ENCODE measurements around the gene ZFAND6.
"Not testable (repeated sequence)": the region's sequence is repeated elsewhere in the genome, so short reads cannot be mapped to it uniquely, and the experiment has no call there.

Gene ZFAND6

DNA sequence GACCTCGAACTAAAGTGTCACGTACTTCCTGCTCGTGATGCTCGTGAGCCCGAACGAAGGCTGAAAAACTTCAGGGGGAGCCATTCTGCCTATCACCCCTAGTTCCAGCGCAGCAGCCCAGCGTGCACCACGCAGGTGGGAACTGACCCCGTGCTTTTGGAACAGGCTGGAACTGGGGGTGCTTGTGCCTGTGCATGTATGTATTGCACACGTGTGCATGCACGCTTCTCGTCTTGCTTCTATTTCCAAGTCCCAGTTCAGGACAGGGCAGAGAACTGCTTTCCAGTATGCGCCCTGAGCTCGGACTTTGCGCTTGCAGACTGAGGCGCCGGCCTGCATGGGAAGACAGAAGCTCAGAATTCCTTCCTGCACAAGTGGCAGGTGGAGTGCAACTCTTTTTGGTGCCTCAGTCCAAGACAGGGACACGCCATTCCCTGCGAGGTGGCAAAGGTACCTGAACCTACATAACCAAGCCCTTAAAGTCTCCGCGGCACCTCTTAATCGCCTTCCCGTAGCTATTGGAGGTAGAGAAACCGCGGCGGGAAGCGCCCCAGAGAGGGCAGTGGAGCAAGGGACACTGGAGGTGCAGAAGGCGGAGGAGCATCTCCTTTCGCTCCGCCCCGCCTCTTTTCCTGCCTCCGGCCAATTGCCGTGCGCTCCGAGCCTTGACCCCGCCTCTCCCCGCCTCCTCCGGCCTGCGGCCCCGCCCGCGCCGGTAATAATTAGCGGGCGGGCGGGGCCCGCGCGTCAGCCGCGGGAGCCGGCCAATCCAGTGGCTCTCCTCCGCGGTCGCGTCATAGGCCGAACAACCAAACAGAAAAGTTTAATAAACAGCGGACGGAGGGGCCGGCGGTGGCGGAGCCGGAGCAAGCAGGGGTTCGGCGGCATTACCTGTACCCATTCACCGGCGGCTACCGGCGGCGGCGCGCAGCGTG is at the start of gene ZFAND6:
ZFAND6 (plus strand) TSS at position 826 of the 935 bp plus-strand sequence. CDS start 60,669 bp downstream, outside the sequence.
- Mint-ChIP-seq H3K4me3 (peak within 1 kb of the TSS; percentile 92), H3K27me3 (peaks cover 6% of the 10 kb centered on the region), H3K27ac (peak within 1 kb of the TSS; percentile 96 to 98), H3K9me3 (no peaks in the 10 kb centered on the region), H3K4me1 (peaks cover 65% of the 10 kb centered on the region)
- DNase-seq, result peak; percentile 93 to 94
- peak; percentile 89 for ATAC-seq

DNA sequence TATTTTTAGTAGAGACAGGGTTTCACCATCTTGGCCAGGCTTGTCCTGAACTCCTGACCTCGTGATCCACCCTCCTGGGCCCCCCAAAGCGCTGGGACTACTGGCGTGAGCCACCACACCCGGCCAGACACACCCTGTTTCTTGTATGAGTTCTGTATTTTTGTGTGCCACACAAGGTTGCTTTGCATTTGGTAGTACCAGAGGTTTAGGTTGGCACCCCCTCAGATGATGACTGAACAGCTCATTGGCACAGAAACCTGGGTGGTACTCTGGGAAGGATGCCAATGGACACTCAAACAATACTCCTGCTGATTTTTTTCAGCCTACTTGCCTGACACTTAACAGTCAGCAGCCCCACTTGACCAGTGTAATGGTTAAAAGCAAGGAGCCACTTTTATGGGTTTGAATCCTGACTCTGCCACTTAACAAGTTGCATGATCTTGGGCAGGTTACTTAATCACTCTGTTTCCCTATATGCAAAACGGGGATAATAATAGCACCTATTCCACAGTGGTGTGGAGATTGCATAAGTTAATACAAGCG is 49.3 kb upstream of the ZFAND6 start:
- no peaks in the 10 kb centered on the region for H3K9me3 Mint-ChIP-seq
- no peaks in the 10 kb centered on the region for H3K27me3 Mint-ChIP-seq
- no peaks in the 10 kb centered on the region for H3K4me1 Mint-ChIP-seq
- no peak overlapping the region for H3K4me3 Mint-ChIP-seq
- ATAC-seq (no peak), DNase-seq (no peak)
- H3K27ac Mint-ChIP-seq, result no peak overlapping the region

- not testable (repeated sequence) for H3K4me3 Mint-ChIP-seq, DNase-seq, H3K27ac Mint-ChIP-seq, H3K4me1 Mint-ChIP-seq, ATAC-seq, H3K27me3 Mint-ChIP-seq, H3K9me3 Mint-ChIP-seq
These were observed 48.4 kb upstream of the ZFAND6 start for GRCh38 chr15:80011041-80011523.

- Mint-ChIP-seq H3K9me3 (no peaks in the 10 kb centered on the region), H3K4me1 (no peaks in the 10 kb centered on the region), H3K27me3 (no peaks in the 10 kb centered on the region), H3K4me3 (no peak overlapping the region), H3K27ac (no peak overlapping the region)
- ATAC-seq (no peak), DNase-seq (no peak)
These were observed 47.9 kb upstream of the ZFAND6 start for GRCh38 chr15:80011596-80011995.

- DNase-seq (no peak), ATAC-seq (no peak)
- H3K27me3 Mint-ChIP-seq, result no peaks in the 10 kb centered on the region
- no peaks in the 10 kb centered on the region for H3K9me3 Mint-ChIP-seq
- H3K27ac Mint-ChIP-seq, result no peak overlapping the region
- H3K4me3 Mint-ChIP-seq, result no peak overlapping the region
- no peaks in the 10 kb centered on the region for H3K4me1 Mint-ChIP-seq
These were observed 47.3 kb upstream of the ZFAND6 start for GRCh38 chr15:80012060-80012726.

- H3K4me1 Mint-ChIP-seq, H3K27me3 Mint-ChIP-seq, H3K27ac Mint-ChIP-seq, ATAC-seq, H3K9me3 Mint-ChIP-seq, H3K4me3 Mint-ChIP-seq, DNase-seq: not testable (repeated sequence)
These were observed 45.3 kb upstream of the ZFAND6 start for GRCh38 chr15:80014186-80014585.

- H3K27ac Mint-ChIP-seq, result no peak overlapping the region
- H3K4me3 Mint-ChIP-seq, result no peak overlapping the region
- peaks cover 11% of the 10 kb centered on the region for H3K4me1 Mint-ChIP-seq
- no peak for DNase-seq
- H3K27me3 Mint-ChIP-seq, result no peaks in the 10 kb centered on the region
- no peak for ATAC-seq
- no peaks in the 10 kb centered on the region for H3K9me3 Mint-ChIP-seq
These were observed 44.3 kb upstream of the ZFAND6 start for GRCh38 chr15:80015156-80015555.

DNA sequence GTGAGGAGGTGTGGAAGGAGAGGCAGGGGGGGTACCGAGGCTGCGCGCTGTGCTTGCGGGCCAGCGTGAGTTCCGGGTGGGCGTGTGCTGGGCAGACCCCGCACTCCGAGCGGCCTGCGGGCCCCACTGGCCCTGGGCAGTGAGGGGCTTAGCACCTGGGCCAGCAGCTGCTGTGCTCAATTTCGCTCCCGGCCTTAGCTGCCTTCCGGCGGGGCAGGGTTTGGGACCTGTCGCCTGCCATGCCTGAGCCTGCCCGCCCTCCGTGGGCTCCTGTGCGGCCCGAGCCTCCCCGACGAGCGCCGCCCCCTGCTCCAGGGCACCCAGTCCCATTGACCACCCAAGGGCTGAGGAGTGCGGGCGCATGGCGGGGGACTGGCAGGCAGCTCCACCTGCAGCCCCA is 43.0 kb upstream of the ZFAND6 start:
- not testable (repeated sequence) for H3K27me3 Mint-ChIP-seq, H3K9me3 Mint-ChIP-seq, H3K4me3 Mint-ChIP-seq, DNase-seq, ATAC-seq, H3K27ac Mint-ChIP-seq
- peaks cover 22% of the 10 kb centered on the region for H3K4me1 Mint-ChIP-seq

DNA sequence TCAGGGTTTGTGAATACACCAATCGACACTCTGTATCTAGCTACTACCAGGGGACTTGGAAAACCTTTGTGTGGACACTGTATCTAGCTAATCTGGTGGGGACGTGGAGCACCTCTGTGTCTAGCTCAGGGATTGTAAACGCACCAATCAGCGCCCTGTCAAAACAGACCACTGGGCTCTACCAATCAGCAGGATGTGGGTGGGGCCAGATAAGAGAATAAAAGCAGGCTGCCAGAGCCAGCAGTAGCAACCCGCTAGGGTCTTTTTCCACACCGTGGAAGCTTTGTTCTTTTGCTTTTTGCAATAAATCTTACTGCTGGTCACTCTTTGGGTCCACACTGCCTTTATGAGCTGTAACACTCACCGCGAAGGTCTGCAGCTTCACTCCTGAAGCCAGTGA is 42.3 kb upstream of the ZFAND6 start:
- H3K4me3 Mint-ChIP-seq, H3K27me3 Mint-ChIP-seq, ATAC-seq, H3K27ac Mint-ChIP-seq, DNase-seq, H3K9me3 Mint-ChIP-seq: not testable (repeated sequence)
- H3K4me1 Mint-ChIP-seq, result peaks cover 28% of the 10 kb centered on the region

GRCh38 chr15:80019168-80019745 is 40.2 kb upstream of the ZFAND6 start:
- H3K27ac Mint-ChIP-seq, result no peak overlapping the region
- ATAC-seq, result no peak
- H3K27me3 Mint-ChIP-seq, result no peaks in the 10 kb centered on the region
- H3K9me3 Mint-ChIP-seq, result peaks cover 0 to 7% of the 10 kb centered on the region in 2 donors
- H3K4me1 Mint-ChIP-seq, result peaks cover 36% of the 10 kb centered on the region
- no peak overlapping the region for H3K4me3 Mint-ChIP-seq
- DNase-seq, result no peak

DNA sequence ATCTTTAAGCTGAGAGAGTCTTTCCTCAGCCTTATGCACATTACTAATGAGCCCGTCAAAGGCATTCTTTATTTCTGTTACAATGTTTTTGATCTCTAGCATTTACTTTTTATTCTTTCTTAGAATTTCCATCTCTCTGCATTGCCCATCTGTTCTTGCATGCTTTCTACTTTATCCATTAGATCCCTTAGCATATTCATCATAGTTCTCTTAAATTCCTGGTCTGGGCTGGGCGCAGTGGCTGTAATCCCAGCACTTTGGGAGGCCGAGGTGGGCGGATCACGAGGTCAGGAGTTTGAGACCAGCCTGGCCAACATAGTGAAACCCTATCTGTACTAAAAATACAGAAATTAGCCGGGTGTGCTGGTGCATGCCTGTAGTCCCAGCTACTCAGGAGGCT is 39.3 kb upstream of the ZFAND6 start:
- not testable (repeated sequence) for H3K27ac Mint-ChIP-seq, H3K4me3 Mint-ChIP-seq, H3K27me3 Mint-ChIP-seq, ATAC-seq, DNase-seq, H3K9me3 Mint-ChIP-seq
- peaks cover 36% of the 10 kb centered on the region for H3K4me1 Mint-ChIP-seq

DNA sequence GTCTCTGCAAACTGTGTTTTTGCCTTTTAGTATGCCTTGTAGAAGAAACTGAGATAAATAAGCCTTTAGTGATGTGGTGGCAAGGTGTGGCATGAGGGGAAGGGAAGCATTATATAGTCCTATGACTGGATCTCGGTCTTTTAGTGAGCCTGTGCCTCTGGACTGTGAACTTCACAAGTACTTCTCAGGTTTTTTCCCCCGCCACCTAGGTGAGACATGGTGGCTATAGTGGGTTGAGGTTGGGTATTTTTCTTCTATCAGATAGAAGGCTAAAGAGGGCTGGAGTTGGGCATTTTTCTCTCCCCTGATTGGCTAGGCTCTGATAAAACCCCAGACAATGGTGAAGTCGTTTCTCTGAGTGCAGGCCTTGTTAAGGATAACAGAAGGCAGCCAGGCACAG is 38.7 kb upstream of the ZFAND6 start:
- DNase-seq (peak in 1 of 2 donors; percentile 22), ATAC-seq (peak; percentile 78)
- no peak overlapping the region for H3K4me3 Mint-ChIP-seq
- no peaks in the 10 kb centered on the region for H3K27me3 Mint-ChIP-seq
- H3K27ac Mint-ChIP-seq, result no peak overlapping the region
- peaks cover 0 to 7% of the 10 kb centered on the region in 2 donors for H3K9me3 Mint-ChIP-seq
- peaks cover 36% of the 10 kb centered on the region for H3K4me1 Mint-ChIP-seq

- Mint-ChIP-seq H3K27me3 (no peaks in the 10 kb centered on the region), H3K4me1 (peaks cover 29% of the 10 kb centered on the region), H3K27ac (no peak overlapping the region), H3K4me3 (no peak overlapping the region), H3K9me3 (peaks cover 0 to 12% of the 10 kb centered on the region in 2 donors)
- DNase-seq, result no peak
- no peak for ATAC-seq
These were observed 33.2 kb upstream of the ZFAND6 start for GRCh38 chr15:80026310-80026709.

GRCh38 chr15:80026754-80027153 is 32.7 kb upstream of the ZFAND6 start:
- Mint-ChIP-seq H3K4me1 (peaks cover 24% of the 10 kb centered on the region), H3K9me3 (peaks cover 0 to 12% of the 10 kb centered on the region in 2 donors), H3K27ac (no peak overlapping the region), H3K4me3 (no peak overlapping the region), H3K27me3 (no peaks in the 10 kb centered on the region)
- no peak for ATAC-seq
- DNase-seq, result no peak

GRCh38 chr15:80028937-80029336 is 30.5 kb upstream of the ZFAND6 start:
- H3K27ac Mint-ChIP-seq, result no peak overlapping the region
- DNase-seq, result no peak
- H3K27me3 Mint-ChIP-seq, result no peaks in the 10 kb centered on the region
- H3K4me3 Mint-ChIP-seq, result no peak overlapping the region
- H3K9me3 Mint-ChIP-seq, result peaks cover 0 to 5% of the 10 kb centered on the region in 2 donors
- peaks cover 28% of the 10 kb centered on the region for H3K4me1 Mint-ChIP-seq
- ATAC-seq, result no peak

Data from stimulated activated naive CD8-positive, alpha-beta T cell treated with anti-CD3 and anti-CD28 coated beads, Interleukin-15, amount 100 ng/mL, for 72 hours (primary cell).